ENCODE data around the gene SEPTIN6.

Gene SEPTIN6

GRCh38 chrX:119693040-119693995, at the start of gene SEPTIN6:
TSS of gene SEPTIN6 (minus strand) at chrX:119693168. CDS start at chrX:119693105, 63 bp downstream.
- peak; percentile 62 for DNase-seq (ENCODE audit: low read depth)

DNA sequence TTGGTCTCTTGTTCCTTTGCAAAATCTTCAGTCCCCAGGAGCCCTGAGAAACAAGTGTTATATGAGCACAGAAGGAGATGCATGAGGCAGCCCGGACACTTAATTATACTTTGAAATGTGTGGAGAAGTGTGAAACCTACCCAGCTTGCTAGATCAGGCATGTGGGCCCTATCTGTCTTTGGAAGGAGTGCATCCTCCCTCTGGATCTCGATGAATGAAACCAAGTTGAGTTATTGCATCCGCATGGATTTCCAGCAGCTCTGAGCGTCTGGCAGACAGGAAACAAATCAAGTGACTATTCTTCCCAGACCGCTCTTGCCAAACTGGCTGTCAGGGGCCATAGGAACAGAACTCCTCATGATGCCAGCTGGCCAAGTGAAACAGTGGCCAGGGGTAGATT, 45.8 kb upstream of the SEPTIN6 start:
- no peak for DNase-seq (ENCODE audit: low read depth)

- DNase-seq (ENCODE audit: low read depth), result no peak
Observed at GRCh38 chrX:119736206-119736764, 43.3 kb upstream of the SEPTIN6 start.

- DNase-seq (ENCODE audit: low read depth), result no peak
Observed at GRCh38 chrX:119735467-119735866, 42.5 kb upstream of the SEPTIN6 start.

GRCh38 chrX:119734897-119735339, 42.0 kb upstream of the SEPTIN6 start:
- DNase-seq (ENCODE audit: low read depth), result no peak

GRCh38 chrX:119729408-119730201, 36.6 kb upstream of the SEPTIN6 start:
- DNase-seq (ENCODE audit: low read depth), result peak; percentile 19

- no peak for DNase-seq (ENCODE audit: low read depth)
Observed at GRCh38 chrX:119728487-119728886, 35.5 kb upstream of the SEPTIN6 start.

GRCh38 chrX:119726900-119727555, 34.1 kb upstream of the SEPTIN6 start:
- no peak for DNase-seq (ENCODE audit: low read depth)

GRCh38 chrX:119721926-119722325, 29.0 kb upstream of the SEPTIN6 start:
- DNase-seq (ENCODE audit: low read depth), result no peak

DNA sequence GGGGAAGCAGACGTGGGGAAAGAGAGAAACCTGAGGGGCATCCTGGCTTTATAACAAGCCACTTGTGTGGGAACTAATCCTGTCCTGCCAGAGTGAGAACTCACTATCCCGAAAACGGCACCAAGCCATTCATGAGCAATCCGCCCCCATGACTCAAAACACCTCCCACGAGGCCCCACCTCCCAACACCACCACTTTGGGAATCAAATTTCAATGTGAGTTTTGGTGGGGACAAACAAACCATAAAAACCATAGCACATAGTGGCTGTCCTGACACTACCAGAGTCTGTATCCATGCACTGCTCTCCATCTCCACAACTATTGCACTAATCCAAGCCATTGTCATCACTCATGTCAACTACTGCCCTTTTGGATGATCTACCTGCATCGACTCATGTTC, 28.5 kb upstream of the SEPTIN6 start:
- DNase-seq (ENCODE audit: low read depth), result no peak

DNA sequence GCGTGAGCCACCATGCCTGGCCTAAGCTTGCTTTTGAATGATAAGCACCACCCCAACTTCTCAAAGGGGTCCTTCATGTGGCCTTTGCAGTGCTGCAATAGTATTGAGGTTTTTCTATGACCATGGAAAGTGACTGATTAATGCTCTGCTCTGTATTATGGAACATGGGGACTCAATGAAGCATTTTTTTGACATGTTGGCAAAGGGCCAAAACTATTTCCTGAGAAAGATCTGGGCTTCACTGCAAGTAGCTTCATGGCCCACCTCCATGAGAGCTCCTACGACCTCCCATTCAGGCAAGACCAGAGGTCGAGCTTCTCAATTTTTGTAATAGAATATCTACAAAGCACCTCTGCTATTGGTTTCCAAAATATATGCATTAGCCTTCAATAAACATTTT, 16.7 kb upstream of the SEPTIN6 start:
- DNase-seq (ENCODE audit: low read depth), result no peak

DNA sequence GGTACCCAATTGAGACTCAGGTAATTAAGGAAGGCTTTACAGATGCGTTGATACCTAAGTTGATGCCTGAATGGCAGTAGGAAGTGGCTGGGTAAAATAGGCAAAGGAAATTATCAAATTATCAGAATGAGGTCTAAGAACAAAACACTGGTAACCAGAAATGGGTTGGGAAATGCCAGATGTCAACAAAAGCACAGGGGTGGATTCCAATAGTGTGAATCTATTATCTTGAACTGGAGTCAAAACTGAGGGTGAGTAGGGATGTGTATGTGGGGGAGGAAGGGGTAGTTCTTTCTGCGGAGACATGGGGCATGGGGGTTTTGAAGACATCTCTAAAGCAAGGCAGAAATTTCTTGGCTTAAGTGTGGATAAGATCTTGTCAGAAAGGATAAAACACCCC, 16.0 kb upstream of the SEPTIN6 start:
- DNase-seq (ENCODE audit: low read depth), result no peak

- DNase-seq (ENCODE audit: low read depth), result no peak
Observed at GRCh38 chrX:119706616-119707015, 13.6 kb upstream of the SEPTIN6 start.

DNA sequence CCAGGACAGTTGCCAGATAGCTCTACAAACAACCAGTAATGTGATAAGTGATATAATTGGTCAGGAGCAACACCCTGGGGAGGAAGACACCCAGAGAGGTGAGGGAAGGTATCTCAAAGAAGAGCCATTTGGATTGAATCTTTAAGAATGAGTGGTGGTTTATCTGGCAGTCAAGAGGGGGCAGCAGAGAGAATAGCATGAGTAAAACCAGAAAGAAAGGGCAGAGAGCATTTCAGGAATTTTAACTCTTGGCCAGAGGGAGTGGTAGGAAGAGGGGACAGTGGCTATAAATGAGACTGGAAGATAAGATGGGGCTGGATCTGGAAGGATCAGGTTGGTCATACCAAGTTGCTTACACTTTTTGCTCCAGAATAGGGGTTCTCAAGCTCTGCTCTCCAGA, 5.9 kb upstream of the SEPTIN6 start:
- DNase-seq (ENCODE audit: low read depth), result no peak

DNA sequence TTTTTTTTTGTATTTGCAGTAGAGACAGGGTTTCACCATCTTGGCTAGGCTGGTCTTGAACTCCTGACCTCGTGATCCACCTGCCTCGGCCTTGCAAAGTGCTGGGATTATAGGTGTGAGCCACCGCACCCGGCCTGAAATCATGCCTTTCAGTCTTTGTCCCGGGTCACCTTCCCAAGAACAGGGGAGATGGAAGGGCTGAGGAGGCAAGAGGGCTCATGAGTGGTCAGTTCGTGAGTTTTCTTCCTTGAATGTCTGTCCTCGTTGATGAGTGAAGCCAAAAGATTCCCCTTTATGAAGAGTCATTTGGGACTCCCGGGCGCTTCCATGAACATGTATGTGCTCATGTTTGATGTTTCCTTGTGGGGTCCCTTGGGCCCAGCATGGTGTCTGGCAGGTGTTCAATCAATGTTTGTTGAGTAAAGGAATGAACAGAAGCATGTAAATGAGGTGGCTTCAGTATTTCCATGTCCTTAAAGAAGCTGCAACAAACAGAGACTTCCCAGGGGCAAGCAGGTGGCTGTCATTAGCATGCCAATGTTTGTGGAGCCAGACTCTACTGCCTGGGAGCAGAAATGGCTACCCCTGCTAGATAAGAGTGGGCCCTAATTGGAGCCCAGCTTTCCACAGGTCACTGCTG, 3.4 kb upstream of the SEPTIN6 start:
- no peak for DNase-seq (ENCODE audit: low read depth)

DNA sequence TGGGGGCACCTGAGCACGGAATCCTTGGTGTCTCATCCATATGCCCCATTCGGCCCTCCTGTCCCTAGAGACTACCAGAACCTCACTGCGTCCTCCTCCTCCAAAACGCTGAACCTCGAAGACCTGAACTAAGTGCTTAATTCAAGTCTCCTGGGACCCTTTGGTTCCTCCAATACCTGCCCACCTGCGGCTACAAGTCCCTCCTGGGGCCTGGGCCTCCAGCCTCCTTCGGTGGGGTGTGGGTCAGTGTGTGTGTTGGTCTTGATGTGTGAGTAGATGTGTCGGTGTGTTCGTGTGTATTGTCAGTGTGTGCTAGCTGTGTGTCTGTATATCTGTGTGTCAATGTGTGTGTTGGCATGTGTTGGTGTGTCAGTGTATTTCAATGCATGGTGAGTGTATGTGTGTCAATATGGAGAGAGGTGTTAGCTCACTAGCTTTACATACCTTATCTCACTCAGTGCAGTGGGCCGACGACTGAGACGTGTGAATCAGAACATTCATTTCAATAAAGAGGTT, 2.6 kb upstream of the SEPTIN6 start:
- DNase-seq (ENCODE audit: low read depth), result no peak

GRCh38 chrX:119694601-119695534, 1.9 kb upstream of the SEPTIN6 start:
- no peak for DNase-seq (ENCODE audit: low read depth)

- no peak for DNase-seq (ENCODE audit: low read depth)
Observed at GRCh38 chrX:119693996-119694451, 1.1 kb upstream of the SEPTIN6 start.

GRCh38 chrX:119692191-119693039, 553 bp downstream of the SEPTIN6 start:
- DNase-seq (ENCODE audit: low read depth), result no peak

All from stimulated activated CD8-positive, alpha-beta memory T cell treated with anti-CD3 and anti-CD28 coated beads, Interleukin-7, amount 100 ng/mL, for 24 hours (primary cell).